Liver (tissue), 9 donors: ENCODE measurements around the gene ENC1. TPM values are rescaled to one million over a fixed set of nuclear protein-coding genes. Genes with fewer than 3 reads are reported as not detected.

Experiments used
- DNase-seq: peaks from one replicate; pipeline ENCODE4 v3.0.0-alpha.2; 2017; ENCODE audit warnings: low spot score
- H3K27ac ChIP-seq, 2 donors: one replicate each; pipeline ENCODE4 v1.7.0; 2013; ENCODE audit warnings: inconsistent platforms in 2 of 2, low read length in 2 of 2, control low read depth in 1 of 2, low read depth in 1 of 2, mild to moderate bottlenecking in 1 of 2
- H3K27me3 ChIP-seq, 4 donors: one replicate each; pipeline versions ENCODE4 v1.6.1 to v1.7.0; 2013; ENCODE audit warnings: low read length in 3 of 4, inconsistent platforms in 1 of 4, mild to moderate bottlenecking in 1 of 4, moderate library complexity in 1 of 4; ENCODE audit not compliant: control insufficient read depth in 4 of 4, insufficient read depth in 4 of 4
- H3K36me3 ChIP-seq, 4 donors: one replicate each; pipeline versions ENCODE4 v1.6.1 to v1.7.0; 2013; ENCODE audit warnings: low read length in 3 of 4, mild to moderate bottlenecking in 3 of 4, low read depth in 1 of 4, moderate library complexity in 1 of 4; ENCODE audit not compliant: control insufficient read depth in 4 of 4, insufficient read depth in 3 of 4
- H3K4me1 ChIP-seq, 4 donors: one replicate each; pipeline versions ENCODE4 v1.6.1 to v1.7.0; 2013; ENCODE audit warnings: low read length in 3 of 4, mild to moderate bottlenecking in 3 of 4, moderate library complexity in 1 of 4; ENCODE audit not compliant: control insufficient read depth in 4 of 4, insufficient read depth in 4 of 4
- H3K4me3 ChIP-seq, 3 donors: one replicate each; pipeline versions ENCODE4 v1.6.1 to v1.7.0; 2013; ENCODE audit warnings: low read length in 3 of 3, control low read depth in 1 of 3, low read depth in 1 of 3, mild to moderate bottlenecking in 1 of 3
- H3K9ac ChIP-seq, 2 donors: one replicate each; pipeline ENCODE4 v1.7.0; 2013; ENCODE audit warnings: low read length in 2 of 2, mild to moderate bottlenecking in 2 of 2, moderate library complexity in 2 of 2, control low read depth in 1 of 2, low read depth in 1 of 2
- H3K9me3 ChIP-seq, 4 donors: one replicate each; pipeline versions ENCODE4 v1.6.1 to v1.7.0; 2013; ENCODE audit warnings: low read length in 3 of 4; ENCODE audit not compliant: control insufficient read depth in 4 of 4
- FOXA1 ChIP-seq: IDR thresholded peaks from 2 replicates; pipeline ENCODE4 v1.6.1; 2016; ENCODE audit warnings: antibody characterized with exemption
- FOXA2 ChIP-seq: IDR thresholded peaks from 2 replicates; pipeline ENCODE4 v1.6.1; 2016; ENCODE audit warnings: antibody characterized with exemption
- HNF4A ChIP-seq, 2 donors: conservative IDR thresholded peaks; 2 replicates each; pipeline ENCODE4 v1.6.1; 2016; ENCODE audit warnings: antibody characterized with exemption in 2 of 2, mild to moderate bottlenecking in 2 of 2
- HNF4G ChIP-seq: IDR thresholded peaks from 2 replicates; pipeline ENCODE4 v1.6.1; 2016; ENCODE audit warnings: antibody characterized with exemption
- JUND ChIP-seq, 2 donors: IDR thresholded peaks; 2 replicates each; pipeline ENCODE4 v1.6.1; 2016; ENCODE audit warnings: antibody characterized with exemption in 2 of 2
- NR2F2 ChIP-seq: IDR thresholded peaks from 2 replicates; pipeline ENCODE4 v1.6.1; 2016; ENCODE audit warnings: antibody characterized with exemption
- RAD21 ChIP-seq, 2 donors: IDR thresholded peaks; 2 replicates each; pipeline ENCODE4 v1.6.1; 2016; ENCODE audit warnings: antibody characterized with exemption in 2 of 2, mild to moderate bottlenecking in 2 of 2
- RXRA ChIP-seq, 2 donors: IDR thresholded peaks; 2 replicates each; pipeline ENCODE4 v1.6.1; 2017 to 2018; ENCODE audit warnings: antibody characterized with exemption in 2 of 2, mild to moderate bottlenecking in 1 of 2
- SP1 ChIP-seq: IDR thresholded peaks from 2 replicates; pipeline ENCODE4 v1.6.1; 2018; ENCODE audit warnings: antibody characterized with exemption, mild to moderate bottlenecking
- TAF1 ChIP-seq: conservative IDR thresholded peaks from 2 replicates; pipeline ENCODE4 v1.6.1; 2016; ENCODE audit warnings: antibody characterized with exemption, mild to moderate bottlenecking
- YY1 ChIP-seq: IDR thresholded peaks from 2 replicates; pipeline ENCODE4 v1.6.1; 2016; ENCODE audit warnings: antibody characterized with exemption, mild to moderate bottlenecking
- WGBS: extraction: QIAGEN DNeasy Blood & Tissue Kit; methylation state at CpG from one replicate; pipeline ENCODE4 v1.1.7; 2013; 5-methylcytosine and 5-hydroxymethylcytosine counted together
- polyA plus RNA-seq, 2 donors: library from polyadenylated mRNA; stranded (reverse) in 1 of 2; unstranded in 1 of 2; fragments of 200-250 nt in 1 of 2; fragments of >200 nt in 1 of 2; fragmentation: Nextera tagmentation in 1 of 2; extraction: Ambion mirVana in 1 of 2; gene quantifications; one replicate each; pipeline versions ENCODE4 v1.2.1 to v1.2.3, GENCODE V29; 2013 to 2015
- total RNA-seq, 2 donors: library from RNA; depleted of rRNA; stranded (reverse); fragments of >200 nt; gene quantifications; one replicate each; pipeline ENCODE4 v1.2.3, GENCODE V29; 2014
- TF ChIP-seq, protein P1 (sequence below): fragments of 150-350 bp; IDR thresholded peaks from 2 replicates; pipeline ENCODE4 v1.5.1; 2017; ENCODE audit warnings: improper control_type of control experiment, low read depth, low read length; ENCODE audit not compliant: missing input control
- TF ChIP-seq, protein P2 (sequence below): IDR thresholded peaks from 2 replicates; pipeline ENCODE4 v1.6.1; 2016; ENCODE audit warnings: antibody characterized with exemption
- TF ChIP-seq, protein P3 (sequence below): IDR thresholded peaks from 2 replicates; pipeline ENCODE4 v1.6.1; 2016; ENCODE audit warnings: antibody characterized with exemption
- TF ChIP-seq, protein P4 (sequence below): IDR thresholded peaks from 2 replicates; pipeline ENCODE4 v1.6.1; 2016; ENCODE audit warnings: antibody characterized with exemption, mild to moderate bottlenecking
- TF ChIP-seq, protein P5 (sequence below): IDR thresholded peaks from 2 replicates; pipeline ENCODE4 v1.6.1; 2016; ENCODE audit warnings: antibody characterized with exemption
- donor health status: healthy.
- donor health status: healthy.
- donor health status: healthy.
- donor health status: healthy.
- donor health status: healthy.

ENC1 gene
- total and polyA plus RNA-seq, 4 donors, result 5.7 to 34.4 (median 13.8) TPM

DNA sequence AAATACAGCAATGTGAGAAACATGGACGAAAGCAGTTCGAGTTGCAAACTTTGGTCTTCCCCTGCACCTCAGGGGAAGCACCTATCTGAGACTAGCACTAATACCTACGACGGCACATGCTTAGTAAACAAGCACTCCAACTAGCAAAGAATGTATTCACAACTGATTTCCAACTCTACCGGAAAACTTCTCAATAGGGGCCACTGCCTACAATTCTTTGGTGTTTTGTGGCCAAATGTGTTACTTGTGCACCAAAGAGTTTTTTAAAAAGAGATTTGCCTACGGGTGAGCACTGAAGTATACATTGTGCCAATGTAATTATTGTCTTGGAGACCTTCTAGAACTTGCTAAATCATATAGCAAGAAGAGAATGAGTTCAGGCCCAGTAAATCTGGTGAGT lies 12.2 kb downstream of the ENC1 start:
- TF ChIP-seq NR2F2 (no peak), SP1 (no peak), RAD21 (IDR thresholded peaks at IDR 0.05) (no peak), TAF1 (no peak), FOXA1 (no peak), HNF4A (conservative IDR thresholded peaks at IDR 0.05) (no peak), JUND (IDR thresholded peaks at IDR 0.05) (no peak), HNF4G (no peak), FOXA2 (no peak), RXRA (IDR thresholded peaks at IDR 0.05) (no peak), YY1 (no peak)
- TF ChIP-seq, protein P1, sequence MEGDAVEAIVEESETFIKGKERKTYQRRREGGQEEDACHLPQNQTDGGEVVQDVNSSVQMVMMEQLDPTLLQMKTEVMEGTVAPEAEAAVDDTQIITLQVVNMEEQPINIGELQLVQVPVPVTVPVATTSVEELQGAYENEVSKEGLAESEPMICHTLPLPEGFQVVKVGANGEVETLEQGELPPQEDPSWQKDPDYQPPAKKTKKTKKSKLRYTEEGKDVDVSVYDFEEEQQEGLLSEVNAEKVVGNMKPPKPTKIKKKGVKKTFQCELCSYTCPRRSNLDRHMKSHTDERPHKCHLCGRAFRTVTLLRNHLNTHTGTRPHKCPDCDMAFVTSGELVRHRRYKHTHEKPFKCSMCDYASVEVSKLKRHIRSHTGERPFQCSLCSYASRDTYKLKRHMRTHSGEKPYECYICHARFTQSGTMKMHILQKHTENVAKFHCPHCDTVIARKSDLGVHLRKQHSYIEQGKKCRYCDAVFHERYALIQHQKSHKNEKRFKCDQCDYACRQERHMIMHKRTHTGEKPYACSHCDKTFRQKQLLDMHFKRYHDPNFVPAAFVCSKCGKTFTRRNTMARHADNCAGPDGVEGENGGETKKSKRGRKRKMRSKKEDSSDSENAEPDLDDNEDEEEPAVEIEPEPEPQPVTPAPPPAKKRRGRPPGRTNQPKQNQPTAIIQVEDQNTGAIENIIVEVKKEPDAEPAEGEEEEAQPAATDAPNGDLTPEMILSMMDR, result no peak
- TF ChIP-seq, protein P2, sequence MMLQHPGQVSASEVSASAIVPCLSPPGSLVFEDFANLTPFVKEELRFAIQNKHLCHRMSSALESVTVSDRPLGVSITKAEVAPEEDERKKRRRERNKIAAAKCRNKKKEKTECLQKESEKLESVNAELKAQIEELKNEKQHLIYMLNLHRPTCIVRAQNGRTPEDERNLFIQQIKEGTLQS, result no peak
- TF ChIP-seq, protein P3, sequence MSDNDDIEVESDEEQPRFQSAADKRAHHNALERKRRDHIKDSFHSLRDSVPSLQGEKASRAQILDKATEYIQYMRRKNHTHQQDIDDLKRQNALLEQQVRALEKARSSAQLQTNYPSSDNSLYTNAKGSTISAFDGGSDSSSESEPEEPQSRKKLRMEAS, result no peak
- TF ChIP-seq, protein P4, sequence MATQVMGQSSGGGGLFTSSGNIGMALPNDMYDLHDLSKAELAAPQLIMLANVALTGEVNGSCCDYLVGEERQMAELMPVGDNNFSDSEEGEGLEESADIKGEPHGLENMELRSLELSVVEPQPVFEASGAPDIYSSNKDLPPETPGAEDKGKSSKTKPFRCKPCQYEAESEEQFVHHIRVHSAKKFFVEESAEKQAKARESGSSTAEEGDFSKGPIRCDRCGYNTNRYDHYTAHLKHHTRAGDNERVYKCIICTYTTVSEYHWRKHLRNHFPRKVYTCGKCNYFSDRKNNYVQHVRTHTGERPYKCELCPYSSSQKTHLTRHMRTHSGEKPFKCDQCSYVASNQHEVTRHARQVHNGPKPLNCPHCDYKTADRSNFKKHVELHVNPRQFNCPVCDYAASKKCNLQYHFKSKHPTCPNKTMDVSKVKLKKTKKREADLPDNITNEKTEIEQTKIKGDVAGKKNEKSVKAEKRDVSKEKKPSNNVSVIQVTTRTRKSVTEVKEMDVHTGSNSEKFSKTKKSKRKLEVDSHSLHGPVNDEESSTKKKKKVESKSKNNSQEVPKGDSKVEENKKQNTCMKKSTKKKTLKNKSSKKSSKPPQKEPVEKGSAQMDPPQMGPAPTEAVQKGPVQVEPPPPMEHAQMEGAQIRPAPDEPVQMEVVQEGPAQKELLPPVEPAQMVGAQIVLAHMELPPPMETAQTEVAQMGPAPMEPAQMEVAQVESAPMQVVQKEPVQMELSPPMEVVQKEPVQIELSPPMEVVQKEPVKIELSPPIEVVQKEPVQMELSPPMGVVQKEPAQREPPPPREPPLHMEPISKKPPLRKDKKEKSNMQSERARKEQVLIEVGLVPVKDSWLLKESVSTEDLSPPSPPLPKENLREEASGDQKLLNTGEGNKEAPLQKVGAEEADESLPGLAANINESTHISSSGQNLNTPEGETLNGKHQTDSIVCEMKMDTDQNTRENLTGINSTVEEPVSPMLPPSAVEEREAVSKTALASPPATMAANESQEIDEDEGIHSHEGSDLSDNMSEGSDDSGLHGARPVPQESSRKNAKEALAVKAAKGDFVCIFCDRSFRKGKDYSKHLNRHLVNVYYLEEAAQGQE, result no peak

DNA sequence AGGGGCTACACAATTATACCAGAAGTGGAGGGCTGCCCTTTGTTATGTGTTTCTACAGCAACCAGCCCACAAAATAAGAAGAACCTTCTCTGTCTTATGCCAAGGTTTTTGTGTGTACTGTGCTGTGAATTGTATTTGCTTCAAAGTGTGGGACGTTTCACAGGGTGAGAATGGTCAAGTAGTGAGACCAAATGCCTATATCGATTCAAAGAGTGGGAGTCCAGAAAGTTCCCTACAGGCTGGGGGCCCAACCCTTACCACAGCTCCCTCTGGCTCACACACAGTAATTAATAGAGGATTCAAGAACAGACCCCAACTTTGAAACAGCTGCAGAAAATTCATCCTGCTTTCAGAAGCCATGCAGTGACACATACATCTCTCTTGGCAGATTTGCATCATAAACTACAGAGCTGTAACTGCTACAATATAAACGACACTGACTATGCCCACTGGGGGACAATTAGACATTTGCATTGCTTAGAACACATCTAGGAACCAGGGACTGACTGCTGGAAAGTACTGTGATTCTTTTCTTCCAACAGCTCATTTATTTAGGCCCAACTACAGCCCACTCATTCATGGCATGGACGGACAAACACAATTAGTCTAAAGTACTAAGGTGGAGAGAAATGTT lies 12.8 kb downstream of the ENC1 start:
- H3K27ac ChIP-seq, result no peak overlapping the region
- no peaks in the 10 kb centered on the region for H3K27me3 ChIP-seq
- peaks cover 0 to 4% (median 1%) of the 10 kb centered on the region in 4 donors for H3K4me1 ChIP-seq
- no peak for DNase-seq
- no peaks in the 10 kb centered on the region for H3K9me3 ChIP-seq
- H3K36me3 ChIP-seq, result peaks cover 1 to 21% (median 7%) of the 10 kb centered on the region in 4 donors
- H3K9ac ChIP-seq, result no peak overlapping the region
- no peak overlapping the region for H3K4me3 ChIP-seq
- WGBS, result 62% methylated on average over 4 of the region's 4 CpGs
- TF ChIP-seq JUND (IDR thresholded peaks at IDR 0.05), result no peak
- TF ChIP-seq, protein P1, result no peak
- no peak for TF ChIP-seq SP1
- TF ChIP-seq, protein P3, result no peak
- TF ChIP-seq, protein P5, sequence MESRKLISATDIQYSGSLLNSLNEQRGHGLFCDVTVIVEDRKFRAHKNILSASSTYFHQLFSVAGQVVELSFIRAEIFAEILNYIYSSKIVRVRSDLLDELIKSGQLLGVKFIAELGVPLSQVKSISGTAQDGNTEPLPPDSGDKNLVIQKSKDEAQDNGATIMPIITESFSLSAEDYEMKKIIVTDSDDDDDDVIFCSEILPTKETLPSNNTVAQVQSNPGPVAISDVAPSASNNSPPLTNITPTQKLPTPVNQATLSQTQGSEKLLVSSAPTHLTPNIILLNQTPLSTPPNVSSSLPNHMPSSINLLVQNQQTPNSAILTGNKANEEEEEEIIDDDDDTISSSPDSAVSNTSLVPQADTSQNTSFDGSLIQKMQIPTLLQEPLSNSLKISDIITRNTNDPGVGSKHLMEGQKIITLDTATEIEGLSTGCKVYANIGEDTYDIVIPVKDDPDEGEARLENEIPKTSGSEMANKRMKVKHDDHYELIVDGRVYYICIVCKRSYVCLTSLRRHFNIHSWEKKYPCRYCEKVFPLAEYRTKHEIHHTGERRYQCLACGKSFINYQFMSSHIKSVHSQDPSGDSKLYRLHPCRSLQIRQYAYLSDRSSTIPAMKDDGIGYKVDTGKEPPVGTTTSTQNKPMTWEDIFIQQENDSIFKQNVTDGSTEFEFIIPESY, result no peak
- TF ChIP-seq FOXA1, result no peak
- TF ChIP-seq, protein P4, result no peak
- no peak for TF ChIP-seq YY1
- TF ChIP-seq, protein P2, result no peak

More for the DNA sequence above, 12.2 kb downstream of the ENC1 start:
- no peak overlapping the region for H3K27ac ChIP-seq
- peaks cover 3 to 22% (median 7%) of the 10 kb centered on the region in 4 donors for H3K36me3 ChIP-seq
- H3K4me1 ChIP-seq, result peaks cover 0 to 4% (median 1%) of the 10 kb centered on the region in 4 donors
- no peak for DNase-seq
- no peak overlapping the region for H3K9ac ChIP-seq
- no peaks in the 10 kb centered on the region for H3K27me3 ChIP-seq
- no peak overlapping the region for H3K4me3 ChIP-seq
- no peaks in the 10 kb centered on the region for H3K9me3 ChIP-seq
- 86% methylated on average over 6 of the region's 6 CpGs for WGBS
